ENCODE data around the gene ANXA5.

ANXA5 gene

GRCh38 chr4:121712001-121712651 is 15.3 kb upstream of the ANXA5 start:
- H3K4me1 ChIP-seq (ENCODE audit: control extremely low read depth in 1 of 4, control insufficient read depth in 4 of 4, insufficient read depth in 4 of 4, low read length in 3 of 4): peaks cover 0 to 10% (median 7%) of the 10 kb centered on the region in 4 experiments
- H3K9me3 ChIP-seq (ENCODE audit: control extremely low read depth in 1 of 5, control insufficient read depth in 4 of 5, insufficient read depth in 2 of 5, low read depth in 1 of 5, low read length in 4 of 5): no peaks in the 10 kb centered on the region
- H3K36me3 ChIP-seq (ENCODE audit: control insufficient read depth in 4 of 4, insufficient read depth in 4 of 4, low read length in 3 of 4): no peaks in the 10 kb centered on the region
- peaks cover 3 to 14% (median 10%) of the 10 kb centered on the region in 5 experiments for H3K27me3 ChIP-seq (replicated peaks in 2 of 5; ENCODE audit: control insufficient read depth in 4 of 5, insufficient read depth in 5 of 5, low read length in 4 of 5)
- H3K27ac ChIP-seq (ENCODE audit: insufficient read depth in 1 of 2, low read depth in 1 of 2, low read length in 2 of 2, poor library complexity in 1 of 2, severe bottlenecking in 2 of 2): no peak overlapping the region
- peak overlapping the region in 1 of 7 experiments; percentile 46 for H3K4me3 ChIP-seq (ENCODE audit: control insufficient read depth in 1 of 7, extremely low read depth in 1 of 7, insufficient read depth in 4 of 7, low read depth in 2 of 7, low read length in 6 of 7)
- 97% methylated on average over 5 of the region's 7 CpGs for WGBS (ENCODE audit: insufficient coverage)
- ChIA-PET CTCF (interaction anchor here (1.2 to 1.9 kb wide), 3 partner anchors 10 to 18 kb away, joined by 3 to 4 read pairs (median 3); partner anchors contain the start of gene ANXA5), POLR2A (no interaction called here)
- DNase-seq: no peak

DNA sequence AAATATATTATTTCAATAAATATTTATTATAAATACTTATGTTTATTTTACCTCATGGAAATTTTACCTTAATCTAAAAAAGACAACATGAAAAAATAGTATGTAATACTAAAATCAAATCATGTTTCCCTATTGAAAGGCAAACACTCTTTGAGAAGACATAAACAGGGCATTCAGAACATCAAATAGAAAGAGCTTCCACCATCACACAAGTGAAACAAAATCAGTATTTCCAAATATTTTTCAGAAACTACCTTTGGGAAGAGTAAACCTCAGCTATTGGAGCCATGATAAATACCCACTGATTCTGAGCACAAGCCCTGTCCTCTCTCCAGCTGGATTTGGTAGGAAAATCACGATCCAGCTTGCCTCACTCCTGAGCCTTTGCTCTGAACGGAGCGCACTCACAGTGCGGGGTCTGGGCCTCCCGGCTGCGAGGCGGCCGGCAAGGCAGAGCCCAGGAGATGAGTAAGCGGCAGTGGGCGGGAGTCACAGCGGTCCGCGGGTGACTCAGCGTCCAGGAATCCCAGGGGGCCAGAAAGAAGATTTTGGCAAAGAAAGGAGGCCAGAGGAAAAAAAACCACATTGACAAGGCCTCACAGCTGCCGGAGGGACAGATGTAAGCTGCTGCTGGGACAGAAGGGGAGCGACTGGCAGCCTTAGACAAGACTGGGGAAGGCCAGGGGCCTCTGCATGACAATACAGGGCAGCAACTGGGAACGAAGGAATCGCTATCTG is 14.7 kb upstream of the ANXA5 start:
- POLR2A ChIA-PET: no interaction called here
- peak; percentile 51 to 76 (median 67) for DNase-seq
- Histone ChIP-seq H3K4me1 (ENCODE audit: control extremely low read depth in 1 of 4, control insufficient read depth in 4 of 4, insufficient read depth in 4 of 4, low read length in 3 of 4) (peaks cover 0 to 10% (median 7%) of the 10 kb centered on the region in 4 experiments), H3K36me3 (ENCODE audit: control insufficient read depth in 4 of 4, insufficient read depth in 4 of 4, low read length in 3 of 4) (no peaks in the 10 kb centered on the region), H3K27me3 (replicated peaks in 2 of 5; ENCODE audit: control insufficient read depth in 4 of 5, insufficient read depth in 5 of 5, low read length in 4 of 5) (peaks cover 3 to 14% (median 8%) of the 10 kb centered on the region in 5 experiments), H3K27ac (ENCODE audit: insufficient read depth in 1 of 2, low read depth in 1 of 2, low read length in 2 of 2, poor library complexity in 1 of 2, severe bottlenecking in 2 of 2) (no peak overlapping the region), H3K4me3 (ENCODE audit: control insufficient read depth in 1 of 7, extremely low read depth in 1 of 7, insufficient read depth in 4 of 7, low read depth in 2 of 7, low read length in 6 of 7) (peak overlapping the region in 5 of 7 experiments; percentile 17 to 46 (median 27)), H3K9me3 (ENCODE audit: control extremely low read depth in 1 of 5, control insufficient read depth in 4 of 5, insufficient read depth in 2 of 5, low read depth in 1 of 5, low read length in 4 of 5) (no peaks in the 10 kb centered on the region)
- WGBS (ENCODE audit: insufficient coverage): 4% methylated on average over 10 of the region's 18 CpGs
- CTCF ChIA-PET: interaction anchor here (1.2 to 1.9 kb wide), 2 partner anchors 10 to 14 kb away, joined by 3 to 4 read pairs; partner anchors contain the start of gene ANXA5

DNA sequence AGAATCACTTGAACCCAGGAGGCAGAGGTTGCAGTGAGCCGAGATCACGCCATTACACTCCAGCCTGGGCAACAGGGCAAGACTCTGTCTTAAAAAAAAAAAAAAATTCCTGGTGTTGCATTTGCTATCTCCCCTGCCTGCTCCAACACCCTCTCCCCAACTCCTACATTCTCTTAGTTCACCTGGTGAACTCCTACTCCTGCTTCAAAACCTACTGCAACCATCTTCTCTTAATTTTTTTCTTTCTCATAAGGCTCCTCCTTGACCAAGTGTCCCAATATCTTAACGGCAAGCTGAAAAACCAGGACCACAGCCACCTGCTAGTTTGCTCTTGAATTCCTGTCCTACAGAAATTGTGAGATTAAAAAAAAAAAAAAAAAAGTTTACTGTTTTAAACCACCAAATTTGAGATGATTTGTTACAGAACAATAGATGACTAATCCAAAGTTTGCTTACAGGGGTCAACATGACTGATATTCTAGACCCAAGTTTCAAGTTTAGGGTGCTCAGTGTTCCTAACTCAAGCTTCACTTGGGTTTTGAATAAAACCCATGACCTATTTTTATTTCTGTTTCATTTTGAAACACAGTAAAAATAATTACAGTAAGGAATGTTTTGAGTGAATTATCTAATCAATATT is 13.1 kb upstream of the ANXA5 start:
- H3K4me1 ChIP-seq (ENCODE audit: control extremely low read depth in 1 of 4, control insufficient read depth in 4 of 4, insufficient read depth in 4 of 4, low read length in 3 of 4): peaks cover 0 to 10% (median 7%) of the 10 kb centered on the region in 4 experiments
- CTCF ChIA-PET: no interaction called here
- H3K27me3 ChIP-seq (replicated peaks in 2 of 5; ENCODE audit: control insufficient read depth in 4 of 5, insufficient read depth in 5 of 5, low read length in 4 of 5): peaks cover 3 to 14% (median 8%) of the 10 kb centered on the region in 5 experiments
- no CpG with 5 or more reads among the region's 3 CpGs for WGBS (ENCODE audit: insufficient coverage)
- H3K27ac ChIP-seq (ENCODE audit: insufficient read depth in 1 of 2, low read depth in 1 of 2, low read length in 2 of 2, poor library complexity in 1 of 2, severe bottlenecking in 2 of 2): no peak overlapping the region
- H3K36me3 ChIP-seq (ENCODE audit: control insufficient read depth in 4 of 4, insufficient read depth in 4 of 4, low read length in 3 of 4): no peaks in the 10 kb centered on the region
- POLR2A ChIA-PET: no interaction called here
- no peaks in the 10 kb centered on the region for H3K9me3 ChIP-seq (ENCODE audit: control extremely low read depth in 1 of 5, control insufficient read depth in 4 of 5, insufficient read depth in 2 of 5, low read depth in 1 of 5, low read length in 4 of 5)
- DNase-seq: no peak
- H3K4me3 ChIP-seq (ENCODE audit: control insufficient read depth in 1 of 7, extremely low read depth in 1 of 7, insufficient read depth in 4 of 7, low read depth in 2 of 7, low read length in 6 of 7): no peak overlapping the region

- DNase-seq: no peak
- ChIA-PET POLR2A (no interaction called here), CTCF (no interaction called here)
- Histone ChIP-seq H3K27me3 (replicated peaks in 2 of 5; ENCODE audit: control insufficient read depth in 4 of 5, insufficient read depth in 5 of 5, low read length in 4 of 5) (peaks cover 2 to 9% (median 7%) of the 10 kb centered on the region in 5 experiments), H3K27ac (ENCODE audit: insufficient read depth in 1 of 2, low read depth in 1 of 2, low read length in 2 of 2, poor library complexity in 1 of 2, severe bottlenecking in 2 of 2) (no peak overlapping the region), H3K9me3 (ENCODE audit: control extremely low read depth in 1 of 5, control insufficient read depth in 4 of 5, insufficient read depth in 2 of 5, low read depth in 1 of 5, low read length in 4 of 5) (peaks cover 0 to 3% (median 1%) of the 10 kb centered on the region in 5 experiments), H3K4me1 (ENCODE audit: control extremely low read depth in 1 of 4, control insufficient read depth in 4 of 4, insufficient read depth in 4 of 4, low read length in 3 of 4) (peaks cover 0 to 10% (median 7%) of the 10 kb centered on the region in 4 experiments), H3K4me3 (ENCODE audit: control insufficient read depth in 1 of 7, extremely low read depth in 1 of 7, insufficient read depth in 4 of 7, low read depth in 2 of 7, low read length in 6 of 7) (no peak overlapping the region), H3K36me3 (ENCODE audit: control insufficient read depth in 4 of 4, insufficient read depth in 4 of 4, low read length in 3 of 4) (no peaks in the 10 kb centered on the region)
Observed at GRCh38 chr4:121707344-121707743, 10.6 kb upstream of the ANXA5 start.

DNA sequence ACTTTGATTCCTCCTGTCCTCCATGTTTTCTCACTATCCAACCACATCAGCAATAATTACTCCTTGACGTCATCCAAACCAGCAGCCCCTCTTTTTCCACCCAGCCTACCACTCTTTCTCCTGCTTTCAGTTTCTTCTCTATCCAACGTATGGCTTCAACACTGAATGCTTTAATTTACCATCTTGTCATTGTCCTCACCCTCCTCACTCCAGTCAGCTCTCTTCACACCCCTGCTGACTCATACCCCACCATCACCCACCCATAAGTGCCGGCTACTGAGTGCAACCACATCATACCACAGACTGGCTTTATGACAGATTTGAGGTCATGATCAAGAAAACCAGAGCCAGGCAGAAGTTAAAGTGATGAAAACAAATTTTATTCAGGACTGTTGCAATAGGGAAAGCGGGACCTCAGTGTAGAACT is 9.8 kb upstream of the ANXA5 start:
- WGBS (ENCODE audit: insufficient coverage): 62% methylated on average over 3 of the region's 4 CpGs
- peak; percentile 49 to 91 (median 90) for DNase-seq
- H3K27ac ChIP-seq (ENCODE audit: insufficient read depth in 1 of 2, low read depth in 1 of 2, low read length in 2 of 2, poor library complexity in 1 of 2, severe bottlenecking in 2 of 2): no peak overlapping the region
- H3K4me1 ChIP-seq (ENCODE audit: control extremely low read depth in 1 of 4, control insufficient read depth in 4 of 4, insufficient read depth in 4 of 4, low read length in 3 of 4): peaks cover 0 to 4% (median 4%) of the 10 kb centered on the region in 4 experiments
- ChIA-PET POLR2A (no interaction called here), CTCF (interaction anchor here (1.4 kb wide), 1 partner anchor 18 kb away, joined by 3 read pairs; no protein-coding TSS in a partner anchor)
- peaks cover 0 to 8% (median 4%) of the 10 kb centered on the region in 5 experiments for H3K27me3 ChIP-seq (replicated peaks in 2 of 5; ENCODE audit: control insufficient read depth in 4 of 5, insufficient read depth in 5 of 5, low read length in 4 of 5)
- no peaks in the 10 kb centered on the region for H3K36me3 ChIP-seq (ENCODE audit: control insufficient read depth in 4 of 4, insufficient read depth in 4 of 4, low read length in 3 of 4)
- H3K4me3 ChIP-seq (ENCODE audit: control insufficient read depth in 1 of 7, extremely low read depth in 1 of 7, insufficient read depth in 4 of 7, low read depth in 2 of 7, low read length in 6 of 7): no peak overlapping the region
- peaks cover 0 to 7% (median 3%) of the 10 kb centered on the region in 5 experiments for H3K9me3 ChIP-seq (ENCODE audit: control extremely low read depth in 1 of 5, control insufficient read depth in 4 of 5, insufficient read depth in 2 of 5, low read depth in 1 of 5, low read length in 4 of 5)

DNA sequence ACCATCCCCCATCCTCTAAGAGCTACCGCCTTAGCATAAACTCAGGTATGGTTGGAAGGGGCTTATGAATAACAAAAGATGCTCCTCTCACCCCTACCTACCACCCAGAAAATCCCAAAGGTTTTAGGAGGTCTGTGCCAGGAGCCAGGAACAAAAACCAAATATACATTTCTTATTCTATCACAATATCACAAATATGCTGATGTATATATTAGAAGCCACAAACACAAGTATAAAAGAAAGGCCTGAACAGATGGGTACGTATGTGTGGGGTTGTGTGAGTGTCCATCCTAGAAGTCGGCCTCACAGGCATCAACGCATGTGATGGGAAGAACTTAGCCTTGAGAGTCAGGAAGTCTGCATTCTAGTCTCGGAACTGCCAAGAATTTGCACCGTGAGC is 8.7 kb upstream of the ANXA5 start:
- POLR2A ChIA-PET: no interaction called here
- Histone ChIP-seq H3K27ac (ENCODE audit: insufficient read depth in 1 of 2, low read depth in 1 of 2, low read length in 2 of 2, poor library complexity in 1 of 2, severe bottlenecking in 2 of 2) (no peak overlapping the region), H3K4me3 (ENCODE audit: control insufficient read depth in 1 of 7, extremely low read depth in 1 of 7, insufficient read depth in 4 of 7, low read depth in 2 of 7, low read length in 6 of 7) (no peak overlapping the region), H3K4me1 (ENCODE audit: control extremely low read depth in 1 of 4, control insufficient read depth in 4 of 4, insufficient read depth in 4 of 4, low read length in 3 of 4) (no peaks in the 10 kb centered on the region), H3K36me3 (ENCODE audit: control insufficient read depth in 4 of 4, insufficient read depth in 4 of 4, low read length in 3 of 4) (no peaks in the 10 kb centered on the region), H3K9me3 (ENCODE audit: control extremely low read depth in 1 of 5, control insufficient read depth in 4 of 5, insufficient read depth in 2 of 5, low read depth in 1 of 5, low read length in 4 of 5) (peaks cover 0 to 7% (median 3%) of the 10 kb centered on the region in 5 experiments), H3K27me3 (replicated peaks in 2 of 5; ENCODE audit: control insufficient read depth in 4 of 5, insufficient read depth in 5 of 5, low read length in 4 of 5) (peaks cover 0 to 6% (median 2%) of the 10 kb centered on the region in 5 experiments)
- CTCF ChIA-PET: interaction anchor here (1.4 kb wide), 1 partner anchor 17 kb away, joined by 3 read pairs; no protein-coding TSS in a partner anchor
- WGBS (ENCODE audit: insufficient coverage): 96% methylated on average over 3 of the region's 6 CpGs
- no peak for DNase-seq
